ENCODE data around the gene CLDN6.

CLDN6 gene

DNA sequence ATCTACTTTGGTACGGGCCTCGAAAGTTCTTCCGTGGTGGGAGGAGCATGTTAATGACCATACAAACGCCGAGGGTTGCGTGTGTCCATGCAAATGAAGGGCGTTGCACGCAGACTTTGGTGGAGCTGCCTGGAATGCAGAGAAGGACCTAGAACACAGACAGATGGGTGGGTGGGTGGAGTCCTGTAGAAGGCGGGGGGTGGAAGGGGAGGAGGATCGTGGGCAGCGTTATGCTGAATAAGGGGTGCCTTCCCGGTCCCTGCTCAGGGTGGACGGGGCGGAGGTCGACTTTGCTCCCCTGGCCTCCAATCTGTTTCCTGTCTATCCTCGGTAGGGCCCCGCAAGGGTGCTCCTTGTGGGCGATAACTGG, 49.6 kb downstream of the CLDN6 start:
- no peak for FAIRE-seq

DNA sequence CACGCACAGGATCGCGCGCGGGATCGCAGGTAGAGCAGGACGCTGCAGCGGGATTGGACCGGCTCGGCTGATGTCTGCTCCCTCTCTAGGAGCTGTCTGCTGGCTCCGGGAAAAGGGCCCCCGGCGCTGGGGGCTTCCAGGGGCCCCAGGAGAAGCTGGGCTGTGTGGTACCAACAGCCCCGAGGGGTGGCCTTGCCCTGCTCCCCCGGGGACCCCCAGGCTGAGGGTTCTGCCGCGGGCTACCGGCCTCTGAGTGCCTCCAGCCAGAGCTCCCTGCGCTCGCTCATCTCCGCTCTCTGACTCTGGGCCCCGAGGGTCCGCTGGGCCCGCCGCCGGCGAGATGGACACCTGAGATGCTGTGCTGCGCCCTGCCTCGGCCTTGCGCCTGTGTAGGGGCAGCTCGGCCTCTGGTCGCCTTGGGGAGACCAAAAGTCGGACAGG, 50.2 kb downstream of the CLDN6 start:
- no peak for FAIRE-seq

DNA sequence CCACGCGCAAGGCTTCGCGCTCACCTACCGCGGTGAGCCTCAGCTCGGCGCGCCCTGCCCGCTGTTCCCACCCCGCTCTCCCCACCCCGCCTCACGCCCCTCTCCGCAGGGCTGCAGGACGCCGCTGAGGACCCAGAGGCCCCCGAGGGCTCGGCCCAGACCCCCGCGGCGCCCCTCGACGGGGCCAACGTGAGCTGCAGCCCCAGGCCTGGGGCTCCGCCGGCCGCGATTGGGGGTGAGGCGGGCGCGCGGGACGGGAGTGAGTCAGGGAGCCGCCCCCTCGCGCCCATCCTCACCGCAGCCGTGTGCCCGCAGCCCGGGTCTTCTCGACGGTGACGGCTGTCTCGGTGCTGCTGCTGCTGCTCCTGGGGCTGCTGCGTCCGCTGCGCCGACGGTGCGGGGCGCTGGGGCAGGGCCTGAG, 50.8 kb downstream of the CLDN6 start:
- no peak for FAIRE-seq

DNA sequence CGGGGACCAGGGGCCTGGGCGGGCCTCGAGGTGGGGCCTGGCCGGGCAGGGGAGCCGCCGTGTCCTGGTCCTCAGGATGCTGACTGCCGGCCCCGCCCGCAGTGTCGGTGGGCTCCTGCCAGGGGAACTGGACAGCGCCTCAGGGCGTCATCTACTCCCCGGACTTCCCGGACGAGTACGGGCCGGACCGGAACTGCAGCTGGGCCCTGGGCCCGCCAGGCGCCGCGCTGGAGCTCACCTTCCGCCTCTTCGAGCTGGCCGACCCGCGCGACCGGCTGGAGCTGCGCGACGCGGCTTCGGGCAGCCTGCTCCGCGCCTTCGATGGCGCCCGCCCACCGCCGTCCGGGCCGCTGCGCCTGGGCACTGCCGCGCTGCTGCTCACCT, 51.2 kb downstream of the CLDN6 start:
- no peak for FAIRE-seq

DNA sequence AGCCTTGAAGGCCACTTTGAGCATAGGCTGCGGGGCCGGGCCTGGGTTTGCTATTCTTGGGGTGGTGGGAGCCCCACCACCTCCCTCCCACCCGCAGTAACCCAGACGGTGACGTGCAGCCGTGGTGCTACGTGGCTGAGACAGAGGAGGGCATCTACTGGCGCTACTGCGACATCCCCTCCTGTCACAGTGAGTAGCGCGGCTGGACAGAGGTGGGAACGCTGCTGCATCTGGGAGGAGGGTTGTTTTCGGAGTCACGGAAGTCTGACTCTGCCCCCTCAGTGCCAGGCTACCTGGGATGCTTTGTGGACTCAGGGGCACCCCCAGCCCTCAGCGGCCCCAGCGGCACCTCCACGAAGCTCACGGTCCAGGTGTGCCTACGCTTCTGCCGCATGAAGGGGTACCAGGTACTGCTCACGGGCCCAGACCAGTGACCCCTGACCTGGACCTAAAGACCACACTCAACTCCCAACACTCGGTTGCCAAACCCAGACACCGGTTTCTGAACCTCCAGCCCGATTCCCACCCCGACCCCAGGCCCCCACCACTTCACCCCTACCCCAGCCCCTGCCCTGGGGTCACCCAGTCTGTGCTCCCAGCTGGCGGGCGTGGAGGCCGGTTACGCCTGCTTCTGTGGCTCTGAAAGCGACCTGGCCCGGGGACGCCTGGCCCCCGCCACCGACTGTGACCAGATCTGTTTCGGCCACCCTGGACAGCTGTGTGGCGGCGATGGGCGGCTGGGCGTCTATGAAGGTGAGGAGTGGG, 51.8 kb downstream of the CLDN6 start:
- FAIRE-seq = no peak
